Endothelial cell of umbilical vein (primary cell): Measurements from ENCODE around the gene WLS. TPM values are rescaled to one million over a fixed set of nuclear protein-coding genes. Genes with fewer than 3 reads are reported as not detected.

Experiments used
- BruUV-seq: library from RNA; stranded (reverse); fragments of 400-500 nt; replicated peaks from 2 replicates; lab custom pipeline; 2021; lab: Mats Ljungman, UMichigan
- CTCF ChIA-PET: fragments of 300-600, 350-600 bp; sonication (Branson Sonifier 250); formaldehyde crosslinking; loops from one replicate; lab custom pipeline; 2021; ENCODE audit warnings: antibody characterized with exemption, inconsistent platforms; lab: Charles Lee
- POLR2A ChIA-PET: fragments of 300-600, 350-600 bp; sonication (Branson Sonifier 250); formaldehyde crosslinking; loops from one replicate; lab custom pipeline; 2021; ENCODE audit warnings: antibody characterized with exemption, inconsistent platforms; lab: Charles Lee
- DNase-seq: peaks from one replicate; pipeline ENCODE4 v3.0.0-alpha.2; 2011; ENCODE audit warnings: low read depth, low spot score
- FAIRE-seq: peaks from 2 replicates; lab custom pipeline; 2011; peaks lifted over from hg19 to GRCh38; lab: Jason Lieb, UNC
- H2AFZ ChIP-seq: 2 replicates; pipeline ENCODE4 v1.6.0; 2012; ENCODE audit warnings: low read depth, low read length, control low read depth, inconsistent platforms
- H3K27ac ChIP-seq: 2 replicates; pipeline ENCODE4 v1.5.1; 2011; ENCODE audit warnings: low read depth, mild to moderate bottlenecking, control low read depth, low read length, moderate library complexity; ENCODE audit not compliant: insufficient read depth
- H3K27me3 ChIP-seq, 2 experiments: 2 replicates each; pipeline versions ENCODE4 v1.6.0 to v1.6.1; 2011; ENCODE audit warnings: low read length in 2 of 2, mixed read lengths in 1 of 2; ENCODE audit not compliant: control insufficient read depth in 2 of 2, insufficient read depth in 2 of 2
- H3K36me3 ChIP-seq, 2 experiments: 2 replicates in 1 of 2; 3 replicates in 1 of 2; pipeline ENCODE4 v1.5.1; 2011; ENCODE audit warnings: low read length in 2 of 2, mild to moderate bottlenecking in 1 of 2, moderate library complexity in 1 of 2; ENCODE audit not compliant: control insufficient read depth in 2 of 2, insufficient read depth in 2 of 2; ENCODE audit errors: extremely low read depth in 1 of 2
- H3K4me1 ChIP-seq: 3 replicates; pipeline ENCODE4 v1.5.1; 2011; ENCODE audit warnings: mild to moderate bottlenecking, low read length; ENCODE audit not compliant: control insufficient read depth, insufficient read depth; ENCODE audit errors: extremely low read depth
- H3K4me2 ChIP-seq: 2 replicates; pipeline ENCODE4 v1.6.1; 2011; ENCODE audit warnings: low read length, control low read depth, mixed read lengths; ENCODE audit not compliant: insufficient read depth
- H3K4me3 ChIP-seq, 3 experiments: fragments of 200-600 bp in 1 of 3; sonication (generic), shearing (Covaris generic) in 1 of 3; replicated peaks in 1 of 3; 2 replicates each; pipeline ENCODE4 v1.5.1; 2011 to 2016; ENCODE audit warnings: control low read depth in 3 of 3, low read length in 3 of 3, mild to moderate bottlenecking in 2 of 3, inconsistent platforms in 1 of 3, low read depth in 1 of 3, moderate library complexity in 1 of 3; ENCODE audit not compliant: insufficient read depth in 1 of 3
- H3K79me2 ChIP-seq: 2 replicates; pipeline ENCODE4 v1.6.0; 2012; ENCODE audit warnings: low read length, inconsistent platforms; ENCODE audit not compliant: control insufficient read depth, insufficient read depth
- H3K9ac ChIP-seq: replicated peaks from 2 replicates; pipeline ENCODE3; 2011; ENCODE audit warnings: low read length, control low read depth; ENCODE audit not compliant: insufficient read depth; ENCODE audit errors: extremely low read depth
- H3K9me1 ChIP-seq: replicated peaks from 3 replicates; pipeline ENCODE4 v1.6.0; 2011; ENCODE audit warnings: mild to moderate bottlenecking, low read length; ENCODE audit not compliant: control insufficient read depth, insufficient read depth; ENCODE audit errors: extremely low read depth
- H3K9me3 ChIP-seq: replicated peaks from 2 replicates; pipeline ENCODE4 v1.5.1; 2012; ENCODE audit warnings: low read length, inconsistent platforms; ENCODE audit not compliant: control insufficient read depth, insufficient read depth
- H4K20me1 ChIP-seq: replicated peaks from 2 replicates; pipeline ENCODE3; 2011; ENCODE audit warnings: mild to moderate bottlenecking, low read length; ENCODE audit not compliant: control insufficient read depth, insufficient read depth; ENCODE audit errors: extremely low read depth
- CTCF ChIP-seq, 2 donors: IDR thresholded peaks; 1 replicate in 1 of 2; 2 replicates in 1 of 2; pipeline ENCODE4 v1.5.1; 2011; ENCODE audit warnings: low read length in 2 of 2, mild to moderate bottlenecking in 2 of 2, moderate library complexity in 2 of 2, control low read depth in 1 of 2, inconsistent platforms in 1 of 2, low read depth in 1 of 2; ENCODE audit not compliant: insufficient read depth in 1 of 2; ENCODE audit errors: extremely low read depth in 1 of 2
- EZH2 ChIP-seq: IDR thresholded peaks from 2 replicates; pipeline ENCODE4 v1.6.1; 2012; ENCODE audit warnings: borderline replicate concordance, low read depth, mild to moderate bottlenecking, moderate library complexity, low read length, inconsistent platforms; ENCODE audit not compliant: severe bottlenecking
- JUN ChIP-seq: IDR thresholded peaks from 2 replicates; pipeline ENCODE4 v1.6.1; 2011; ENCODE audit warnings: borderline replicate concordance, low read depth; ENCODE audit not compliant: insufficient read length, insufficient read depth
- MYC ChIP-seq: IDR thresholded peaks from one replicate; pipeline ENCODE4 v1.6.1; 2011; ENCODE audit warnings: mild to moderate bottlenecking, low read depth, low read length
- POLR2A ChIP-seq: IDR thresholded peaks from 2 replicates; pipeline ENCODE4 v1.6.1; 2012; ENCODE audit warnings: low read depth, mild to moderate bottlenecking, control low read depth, low read length
- dilution Hi-C: fragments of 300-500 bp; cut with MboI; formaldehyde crosslinking; loops from one replicate; pipeline ENCODE4 v1.15.0; 2019; ENCODE audit warnings: low sequenced_read_pairs; ENCODE audit not compliant: extremely low pct_ligation_motif_present
- intact Hi-C: fragments of 100-400 bp; cut with micrococcal nuclease; formaldehyde crosslinking; loops from one replicate; pipeline ENCODE4 v1.10.0; 2022
- polyA plus RNA-seq, 4 experiments: library from polyadenylated mRNA; depleted of rRNA in 3 of 4; stranded (reverse) in 3 of 4; unstranded in 1 of 4; fragments of >200 nt; gene quantifications; 2 replicates each; pipeline versions ENCODE4 v1.2.1 to v1.2.3, GENCODE V29; 2011 to 2012; ENCODE audit warnings: missing spikeins in 1 of 4
- total RNA-seq: library from RNA; stranded (reverse); gene quantifications from 2 replicates; pipeline ENCODE4 v1.2.3, GENCODE V29; 2021

Gene WLS
- total and polyA plus RNA-seq, 2 donors (not counting 3 experiments of a cell fraction or from before 2014, with no cell fraction given) = 121 to 199 TPM

GRCh38 chr1:68213843-68214242 is 18.5 kb downstream of the WLS start:
- H3K79me2 ChIP-seq = peaks cover 79% of the 10 kb centered on the region

More at GRCh38 chr1:68213843-68214242, 18.5 kb downstream of the WLS start:
- H4K20me1 ChIP-seq = no peaks in the 10 kb centered on the region
- no peak overlapping the region for H3K9ac ChIP-seq
- peaks cover 20% of the 10 kb centered on the region for H3K4me1 ChIP-seq
- BruUV-seq = no TSS peak
- H3K27ac ChIP-seq = no peak overlapping the region
- dilution Hi-C loops = no loop called here
- no peak overlapping the region for H2AFZ ChIP-seq
- no peak overlapping the region for H3K4me3 ChIP-seq
- H3K36me3 ChIP-seq = peaks cover 0 to 2% of the 10 kb centered on the region in 2 experiments
- H3K9me3 ChIP-seq = no peaks in the 10 kb centered on the region
- no peak overlapping the region for H3K4me2 ChIP-seq
- TF ChIP-seq EZH2 (no peak), POLR2A (no peak), CTCF (IDR thresholded peaks at IDR 0.05; ENCODE audit: extremely low read depth in 1 of 2, insufficient read depth in 1 of 2, low read depth in 1 of 2, low read length in 2 of 2) (no peak), JUN (no peak), MYC (no peak)
- FAIRE-seq (no peak), DNase-seq (peak; percentile 64)
- CTCF ChIA-PET = interaction anchor here (1.2 to 1.4 kb wide), 3 partner anchors 32 to 107 kb away, joined by 3 to 4 read pairs (median 3); no protein-coding TSS in a partner anchor
- POLR2A ChIA-PET = interaction anchor here (0.7 to 1.8 kb wide), 2 partner anchors 15 to 17 kb away, joined by 3 to 10 read pairs; no protein-coding TSS in a partner anchor
- intact Hi-C loops = no loop called here
- H3K9me1 ChIP-seq = no peaks in the 10 kb centered on the region
- no peaks in the 10 kb centered on the region for H3K27me3 ChIP-seq
